ENCODE data around the gene CYP17A1.

- TF ChIP-seq GATA2 (IDR thresholded peaks at IDR 0.05; ENCODE audit: low read depth, low read length), result no peak
- no peak for TF ChIP-seq GATA3 (IDR thresholded peaks at IDR 0.05; ENCODE audit: low read depth, low read length)
Observed at GRCh38 chr10:102783568-102783967, 53.6 kb downstream of the CYP17A1 start.
